ENCODE measurements around the gene SCYGR5.

Gene SCYGR5

GRCh38 chr2:227706859-227707258 is 40.3 kb downstream of the SCYGR5 start:
- Histone ChIP-seq H3K36me3 (ENCODE audit: control insufficient read depth in 2 of 2, insufficient read depth in 1 of 2, low read length in 2 of 2) (no peaks in the 10 kb centered on the region), H3K9me3 (ENCODE audit: control insufficient read depth, insufficient read depth, low read depth, low read length) (no peaks in the 10 kb centered on the region), H3K4me1 (ENCODE audit: control insufficient read depth, insufficient read depth, low read length) (peaks cover under 1% of the 10 kb centered on the region; the same call in 1 of the 2 replicates), H3K27ac (ENCODE audit: extremely low read depth, low read depth, low read length) (no peak overlapping the region), H3K4me3 (ENCODE audit: low read depth, low read length) (no peak overlapping the region)
- TF ChIP-seq ZNF623 (tag by site-specific recombination; IDR thresholded peaks at IDR 0.05), result no peak
- TF ChIP-seq ZNF571 (tag by site-specific recombination; IDR thresholded peaks at IDR 0.05), result no peak
- TF ChIP-seq IKZF3 (tag by site-specific recombination; IDR thresholded peaks at IDR 0.05), result no peak
- no peak for TF ChIP-seq MZF1 (tag by site-specific recombination; IDR thresholded peaks at IDR 0.05; ENCODE audit: borderline replicate concordance)
- no peak for TF ChIP-seq ZBTB20 (tag by site-specific recombination; IDR thresholded peaks at IDR 0.05)
- no peak for TF ChIP-seq SCRT1 (tag by site-specific recombination; IDR thresholded peaks at IDR 0.05; ENCODE audit: borderline replicate concordance)
- TF ChIP-seq ZNF155 (tag by site-specific recombination; IDR thresholded peaks at IDR 0.05), result no peak
- no peak for TF ChIP-seq ZFHX2 (tag by site-specific recombination; conservative IDR thresholded peaks at IDR 0.05)
- no peak for TF ChIP-seq ZNF624 (tag by site-specific recombination; IDR thresholded peaks at IDR 0.05)
- TF ChIP-seq ZNF580 (tag by site-specific recombination; IDR thresholded peaks at IDR 0.05), result no peak
- no peak for TF ChIP-seq ZBTB26 (tag by site-specific recombination; optimal IDR thresholded peaks at IDR 0.05)
- no peak for TF ChIP-seq ZNF362 (tag by site-specific recombination; IDR thresholded peaks at IDR 0.05)
- no peak for TF ChIP-seq FEZF1 (tag by site-specific recombination; IDR thresholded peaks at IDR 0.05)
- TF ChIP-seq ZNF830 (tag by site-specific recombination; IDR thresholded peaks at IDR 0.05; ENCODE audit: low read depth), result no peak
- TF ChIP-seq YY1 (tag by site-specific recombination; IDR thresholded peaks at IDR 0.05), result no peak
- TF ChIP-seq HOXD13 (CRISPR knock-in tag; IDR thresholded peaks at IDR 0.05; ENCODE audit: borderline replicate concordance), result no peak
- no peak for TF ChIP-seq ZBTB49 (tag by site-specific recombination; IDR thresholded peaks at IDR 0.05; ENCODE audit: low read depth)
- no peak for TF ChIP-seq ZNF266 (tag by site-specific recombination; IDR thresholded peaks at IDR 0.05; ENCODE audit: low read depth)
- no peak for TF ChIP-seq PRDM1 (tag by site-specific recombination; IDR thresholded peaks at IDR 0.05)
- TF ChIP-seq ZBTB7A (tag by site-specific recombination; IDR thresholded peaks at IDR 0.05; ENCODE audit: low read depth), result no peak
- ChIA-PET CTCF (interaction anchor here (1.0 kb wide), 1 partner anchor 59 kb away, joined by 4 read pairs; no protein-coding TSS in a partner anchor), POLR2A (no interaction called here)

DNA sequence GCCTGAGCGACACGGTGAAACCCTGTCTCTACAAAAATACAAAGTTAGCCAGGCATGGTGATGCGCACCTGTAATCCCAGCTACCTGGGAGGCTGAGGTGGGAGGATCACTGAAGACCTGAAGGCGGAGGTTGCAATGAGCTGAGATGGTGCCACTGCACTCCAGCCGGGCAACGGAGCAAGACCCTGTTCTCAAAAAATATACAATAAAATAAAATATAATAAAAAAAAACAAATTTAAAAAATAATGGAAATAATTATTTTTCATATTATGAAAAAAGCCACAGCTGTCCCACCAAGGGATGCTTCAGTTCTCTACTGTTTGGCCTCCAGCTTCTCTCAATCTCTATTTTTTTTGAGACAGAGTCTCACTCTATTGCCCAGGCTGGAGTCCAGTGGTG is 40.8 kb downstream of the SCYGR5 start:
- H3K4me3 ChIP-seq (ENCODE audit: low read depth, low read length), result no peak overlapping the region
- H3K27ac ChIP-seq (ENCODE audit: extremely low read depth, low read depth, low read length), result no peak overlapping the region
- no peaks in the 10 kb centered on the region for H3K9me3 ChIP-seq (ENCODE audit: control insufficient read depth, insufficient read depth, low read depth, low read length)
- TF ChIP-seq ZNF394 (tag by site-specific recombination; IDR thresholded peaks at IDR 0.05; ENCODE audit: borderline replicate concordance), result no peak
- no peak for TF ChIP-seq ZNF791 (tag by site-specific recombination; IDR thresholded peaks at IDR 0.05)
- no peak for TF ChIP-seq ZNF585B (tag by site-specific recombination; IDR thresholded peaks at IDR 0.05)
- ChIA-PET CTCF (interaction anchor here (1.0 kb wide), 1 partner anchor 59 kb away, joined by 4 read pairs; no protein-coding TSS in a partner anchor), POLR2A (no interaction called here)
- no peaks in the 10 kb centered on the region for H3K36me3 ChIP-seq (ENCODE audit: control insufficient read depth in 2 of 2, insufficient read depth in 1 of 2, low read length in 2 of 2)
- H3K4me1 ChIP-seq (ENCODE audit: control insufficient read depth, insufficient read depth, low read length), result no peaks in the 10 kb centered on the region; the same call in 1 of the 2 replicates

Data from HEK293 (cell line).